VCaP (cell line): ENCODE data around the gene IL4I1.
"Not testable (repeated sequence)": the region's sequence is repeated elsewhere in the genome, so short reads cannot be mapped to it uniquely, and the experiment has no call there.

ENCODE experiments used
- H3K27ac ChIP-seq: fragments of 450-650 bp; 2 replicates; pipeline ENCODE4 v1.5.1; 2017
- TF ChIP-seq, protein P1 (sequence below): fragments of 450-650 bp; conservative IDR thresholded peaks from 2 replicates; pipeline ENCODE4 v1.5.1; 2017; ENCODE audit warnings: mild to moderate bottlenecking, moderate library complexity

The IL4I1 gene, protein sequence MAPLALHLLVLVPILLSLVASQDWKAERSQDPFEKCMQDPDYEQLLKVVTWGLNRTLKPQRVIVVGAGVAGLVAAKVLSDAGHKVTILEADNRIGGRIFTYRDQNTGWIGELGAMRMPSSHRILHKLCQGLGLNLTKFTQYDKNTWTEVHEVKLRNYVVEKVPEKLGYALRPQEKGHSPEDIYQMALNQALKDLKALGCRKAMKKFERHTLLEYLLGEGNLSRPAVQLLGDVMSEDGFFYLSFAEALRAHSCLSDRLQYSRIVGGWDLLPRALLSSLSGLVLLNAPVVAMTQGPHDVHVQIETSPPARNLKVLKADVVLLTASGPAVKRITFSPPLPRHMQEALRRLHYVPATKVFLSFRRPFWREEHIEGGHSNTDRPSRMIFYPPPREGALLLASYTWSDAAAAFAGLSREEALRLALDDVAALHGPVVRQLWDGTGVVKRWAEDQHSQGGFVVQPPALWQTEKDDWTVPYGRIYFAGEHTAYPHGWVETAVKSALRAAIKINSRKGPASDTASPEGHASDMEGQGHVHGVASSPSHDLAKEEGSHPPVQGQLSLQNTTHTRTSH

DNA sequence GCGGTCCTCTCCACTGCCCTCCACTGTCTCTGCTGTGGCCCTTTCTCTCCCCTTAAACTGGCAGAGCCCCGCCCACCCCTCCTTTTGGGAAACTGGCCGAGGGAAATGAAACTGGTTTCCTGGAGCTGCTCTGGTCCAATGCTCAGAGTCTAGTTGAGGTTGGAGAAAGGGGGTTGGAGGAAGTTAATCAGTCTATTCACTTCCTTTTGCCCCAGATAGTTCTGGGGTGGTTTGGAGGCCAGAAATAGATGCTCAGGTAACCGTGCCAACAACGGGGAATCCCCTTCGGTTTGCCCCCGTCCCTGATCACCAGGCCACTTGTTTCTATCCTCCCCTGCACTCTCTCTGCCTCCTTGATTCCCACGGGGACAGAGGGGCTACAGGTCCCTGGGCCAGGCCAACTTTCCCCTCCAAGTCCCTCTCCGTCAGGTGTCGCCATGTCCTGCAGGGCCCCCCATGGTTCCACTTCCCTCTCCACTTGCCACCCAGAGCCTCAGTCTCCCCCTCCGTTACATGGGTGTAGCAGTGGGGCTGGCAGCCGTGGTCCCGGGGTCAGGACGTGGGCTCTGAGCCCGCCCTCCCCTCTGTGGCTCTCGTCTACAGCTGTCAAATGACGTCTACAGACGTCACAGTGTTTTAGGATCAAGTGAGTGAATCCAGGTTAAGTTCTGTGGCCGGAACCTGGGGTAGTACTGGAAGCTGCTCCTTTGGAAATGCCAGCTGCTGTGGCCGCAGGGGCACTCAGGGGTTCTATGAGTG lies at the start of gene IL4I1:
TSS of gene IL4I1 (minus strand) at position 25 of the 759 bp plus-strand sequence. CDS start 727 bp downstream, outside the sequence.
- TF ChIP-seq, protein P1, sequence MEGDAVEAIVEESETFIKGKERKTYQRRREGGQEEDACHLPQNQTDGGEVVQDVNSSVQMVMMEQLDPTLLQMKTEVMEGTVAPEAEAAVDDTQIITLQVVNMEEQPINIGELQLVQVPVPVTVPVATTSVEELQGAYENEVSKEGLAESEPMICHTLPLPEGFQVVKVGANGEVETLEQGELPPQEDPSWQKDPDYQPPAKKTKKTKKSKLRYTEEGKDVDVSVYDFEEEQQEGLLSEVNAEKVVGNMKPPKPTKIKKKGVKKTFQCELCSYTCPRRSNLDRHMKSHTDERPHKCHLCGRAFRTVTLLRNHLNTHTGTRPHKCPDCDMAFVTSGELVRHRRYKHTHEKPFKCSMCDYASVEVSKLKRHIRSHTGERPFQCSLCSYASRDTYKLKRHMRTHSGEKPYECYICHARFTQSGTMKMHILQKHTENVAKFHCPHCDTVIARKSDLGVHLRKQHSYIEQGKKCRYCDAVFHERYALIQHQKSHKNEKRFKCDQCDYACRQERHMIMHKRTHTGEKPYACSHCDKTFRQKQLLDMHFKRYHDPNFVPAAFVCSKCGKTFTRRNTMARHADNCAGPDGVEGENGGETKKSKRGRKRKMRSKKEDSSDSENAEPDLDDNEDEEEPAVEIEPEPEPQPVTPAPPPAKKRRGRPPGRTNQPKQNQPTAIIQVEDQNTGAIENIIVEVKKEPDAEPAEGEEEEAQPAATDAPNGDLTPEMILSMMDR, result no peak
- H3K27ac ChIP-seq, result no peak within 1 kb of the TSS

DNA sequence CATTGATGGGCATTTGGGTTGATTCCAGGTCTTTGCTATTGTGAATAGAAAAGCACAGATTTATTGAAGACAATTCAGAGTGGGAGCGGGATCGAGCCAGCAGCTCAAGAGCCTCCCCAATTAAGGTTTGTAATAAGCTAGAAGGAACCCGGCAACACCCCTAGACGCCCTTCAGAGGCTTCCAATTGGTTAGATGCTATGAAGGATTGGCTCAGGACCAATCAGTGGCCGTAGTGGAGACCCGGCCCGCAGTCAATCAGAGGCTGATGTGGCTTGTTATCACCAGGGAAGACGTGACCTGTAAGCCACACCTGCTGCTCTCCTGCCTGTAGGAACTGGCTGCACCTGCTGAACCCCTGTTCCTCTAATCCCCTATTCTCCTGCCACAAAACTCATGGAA lies 49.7 kb upstream of the IL4I1 start:
- no peak overlapping the region for H3K27ac ChIP-seq
- TF ChIP-seq, protein P1, result no peak

DNA sequence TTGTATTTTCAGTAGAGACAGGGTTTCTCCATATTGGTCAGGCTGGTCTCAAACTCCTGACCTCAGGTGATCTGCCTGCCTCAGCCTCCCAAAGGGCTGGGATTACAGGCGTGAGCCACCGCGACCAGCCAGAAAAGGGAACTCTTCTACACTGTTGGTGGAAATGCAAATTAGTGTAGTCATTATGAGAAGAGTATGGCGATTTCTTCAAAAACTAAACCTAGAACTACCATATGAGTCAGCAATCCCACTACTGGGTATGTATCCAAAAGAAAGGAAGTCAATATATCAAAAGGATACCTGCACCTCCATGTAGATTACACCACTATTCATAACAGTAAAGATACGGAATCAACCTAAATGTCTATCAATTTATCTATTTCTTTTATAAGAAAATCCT lies 47.9 kb upstream of the IL4I1 start:
- not testable (repeated sequence) for H3K27ac ChIP-seq

DNA sequence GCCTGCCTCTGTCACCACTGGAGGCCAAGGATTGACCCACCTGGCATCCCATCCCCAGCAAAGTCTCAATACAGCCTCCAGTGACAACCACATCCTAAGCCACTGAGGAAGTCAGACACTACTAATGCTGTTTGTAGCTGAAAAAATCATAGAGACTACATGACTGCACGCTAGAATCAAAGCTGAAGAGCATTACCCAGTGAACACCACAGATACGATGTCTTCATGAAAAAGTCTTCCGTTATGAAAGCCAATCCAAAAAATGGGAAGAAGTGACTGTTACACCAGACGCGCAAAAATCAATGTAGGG lies 43.8 kb upstream of the IL4I1 start:
- H3K27ac ChIP-seq, result no peak overlapping the region
- TF ChIP-seq, protein P1, result no peak

DNA sequence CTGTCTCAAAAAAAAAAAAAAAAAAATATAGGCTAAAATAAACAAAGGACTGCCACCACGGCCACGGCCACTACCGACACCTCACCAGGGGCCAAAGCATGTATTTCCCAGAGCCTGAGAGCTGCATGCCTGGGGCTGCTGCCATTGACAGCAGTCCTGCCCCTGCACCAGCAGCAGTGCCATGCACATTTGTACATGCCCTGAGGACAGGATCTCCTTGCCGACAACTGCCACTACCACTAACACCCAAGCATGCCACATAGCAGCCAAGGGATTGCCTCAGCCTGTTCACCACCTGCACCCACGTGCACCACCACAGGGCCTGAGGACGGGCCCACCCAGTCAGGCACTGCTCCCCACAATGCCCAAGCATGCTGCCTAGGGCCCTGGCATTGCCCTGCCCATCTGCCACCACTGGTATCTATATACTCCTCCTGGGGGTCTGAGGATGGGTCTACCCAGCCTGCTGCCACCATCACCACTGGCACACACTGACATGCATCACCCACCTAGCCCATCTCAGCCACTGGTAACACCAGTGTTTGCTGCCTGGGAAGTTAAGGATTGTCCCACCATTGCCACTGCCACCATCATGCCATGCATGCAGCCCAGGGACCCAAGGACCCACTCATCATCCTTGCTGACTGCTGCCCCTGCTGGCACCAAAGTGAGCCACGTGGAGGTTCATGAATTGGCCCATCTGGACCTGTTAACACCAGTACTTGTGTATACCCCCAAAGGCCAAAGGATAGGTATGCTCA lies 43.2 kb upstream of the IL4I1 start:
- TF ChIP-seq, protein P1, result peak; percentile 28; the same call in 1 of the 2 replicates
- no peak overlapping the region for H3K27ac ChIP-seq

DNA sequence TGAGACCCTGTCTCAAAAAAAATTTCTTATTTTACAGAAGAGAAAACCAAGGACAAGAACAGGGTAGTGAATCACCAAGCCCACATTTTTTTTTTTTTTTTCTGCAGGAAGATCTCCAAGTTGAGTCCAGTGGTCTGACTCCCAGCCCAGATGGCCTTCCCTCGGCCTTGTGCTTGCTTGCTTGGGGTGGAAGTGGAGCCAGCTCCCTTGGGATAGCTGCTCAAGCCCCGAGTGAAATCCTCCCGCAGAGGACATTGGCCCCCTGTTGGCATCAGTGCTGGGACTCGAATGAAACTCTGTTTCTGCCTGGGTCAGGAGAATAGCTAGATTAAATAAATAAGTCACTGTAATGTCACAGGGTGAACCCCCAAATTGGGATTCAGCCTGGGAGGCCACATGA lies 42.0 kb upstream of the IL4I1 start:
- no peak overlapping the region for H3K27ac ChIP-seq
- TF ChIP-seq, protein P1, result no peak

DNA sequence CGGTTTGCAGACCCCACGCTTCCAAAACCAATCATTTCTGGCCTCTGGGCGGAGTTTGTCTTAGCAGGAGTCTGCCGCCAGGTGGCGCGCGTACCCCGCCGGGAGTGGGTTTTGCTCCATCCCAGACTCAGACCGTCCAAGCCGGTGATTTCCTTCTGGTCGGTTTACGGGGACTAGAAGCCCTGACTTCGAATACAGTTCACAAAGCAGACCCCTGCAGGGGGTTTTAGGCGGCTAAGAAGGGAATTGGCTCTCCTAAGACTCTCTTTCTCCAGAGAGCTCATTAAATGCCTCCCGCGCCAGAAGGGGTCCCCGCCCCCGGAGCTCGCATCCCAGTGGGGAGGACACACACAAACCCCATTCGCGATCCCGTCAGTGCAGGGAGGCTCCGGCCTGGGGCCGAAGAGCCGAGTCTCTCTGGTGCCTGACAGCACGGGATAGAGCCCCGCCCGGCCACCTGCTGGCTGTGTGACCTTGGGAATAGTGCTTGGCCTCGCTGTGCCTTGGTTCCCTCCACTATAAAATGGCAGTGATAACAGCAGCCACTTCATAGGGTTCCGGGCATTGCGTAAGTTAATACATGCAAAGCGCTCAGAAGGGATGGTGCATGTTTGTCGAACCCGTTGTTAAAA lies 41.2 kb upstream of the IL4I1 start:
- TF ChIP-seq, protein P1, result peak; percentile 99
- peak overlapping the region; percentile 28; the same call in 1 of the 2 replicates for H3K27ac ChIP-seq
